Measurements from ENCODE around the gene LNP1. TPM values are rescaled to one million over a fixed set of nuclear protein-coding genes. Genes with fewer than 3 reads are reported as not detected.
A peak's percentile ranks its signal among the peaks of the same experiment; 100 is the strongest.
"Not testable (repeated sequence)": the region's sequence is repeated elsewhere in the genome, so short reads cannot be mapped to it uniquely, and the experiment has no call there.

Gene LNP1, protein sequence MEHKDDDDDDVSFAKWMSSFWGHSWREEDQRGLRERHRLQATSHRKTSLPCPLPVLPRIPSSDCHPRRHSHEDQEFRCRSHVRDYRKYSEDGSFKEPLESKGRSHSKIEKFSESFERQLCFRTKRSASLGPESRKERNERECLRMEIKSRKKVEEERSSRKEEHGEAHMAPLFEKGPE
- 3.3 and 3.8 TPM in 2 replicates for total RNA-seq (2012; rRNA removed)

DNA sequence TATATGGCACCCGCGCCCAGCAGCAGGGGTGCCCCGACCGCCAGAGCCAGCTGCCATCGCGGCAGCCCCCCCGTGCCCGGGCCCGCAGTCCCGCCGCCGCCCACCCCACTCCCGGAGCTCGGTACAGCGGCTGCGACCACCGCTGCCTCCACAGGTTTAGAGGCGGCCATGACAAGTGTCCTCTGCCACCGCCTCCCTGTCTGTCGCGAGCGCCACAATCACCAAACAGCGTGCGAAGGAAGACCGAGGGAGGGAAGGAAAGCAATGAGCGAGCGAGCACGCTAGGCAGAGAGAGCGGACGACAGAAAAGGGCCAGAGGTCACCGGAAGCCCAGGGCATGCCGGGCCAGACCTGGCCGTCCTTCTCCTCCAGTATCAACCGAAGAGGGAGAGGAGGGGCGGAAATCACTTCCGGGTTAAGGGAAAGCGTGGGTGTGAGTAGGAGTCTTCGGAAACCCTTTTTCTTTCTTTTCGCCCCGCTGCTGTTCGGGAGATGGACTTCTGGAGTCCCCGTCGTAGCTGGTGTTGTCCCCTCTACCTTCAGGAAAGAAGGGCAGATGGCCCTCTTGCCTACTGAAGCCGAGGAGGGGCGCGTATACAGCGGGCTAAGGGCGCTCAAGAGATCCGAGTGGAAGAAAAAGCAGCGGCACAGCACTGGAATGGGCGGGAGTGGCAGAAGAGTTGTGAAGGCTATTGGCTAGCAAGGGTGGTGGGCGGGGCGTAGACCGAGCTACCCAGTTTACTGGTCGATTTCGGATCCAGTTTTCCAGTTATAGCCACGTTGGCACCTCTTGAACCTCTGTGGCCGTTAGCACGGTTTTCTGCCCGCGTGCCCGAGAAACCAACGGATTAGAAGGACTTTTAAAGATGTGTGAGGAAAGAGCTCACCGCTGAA, at the start of gene LNP1, which contains the start of gene TOMM70:
TSS of gene LNP1 (plus strand) at position 760 of the 894 bp plus-strand sequence. CDS start 28,191 bp downstream, outside the sequence.
TSS of gene TOMM70 (minus strand) at position 310 of the 894 bp plus-strand sequence. CDS start at position 170, 140 bp downstream.
- Histone ChIP-seq H3K4me2 (ENCODE audit: low read length) (peak within 1 kb of the TSS; percentile 95), H3K27me3 (ENCODE audit: control insufficient read depth, insufficient read depth, low read length) (no peaks in the 10 kb centered on the region), H3K9ac (ENCODE audit: low read depth, low read length) (peak within 1 kb of the TSS; percentile 90), H3K9me3 (replicated peaks; ENCODE audit: low read length) (no peaks in the 10 kb centered on the region), H3K4me1 (ENCODE audit: control insufficient read depth, insufficient read depth, low read length) (peaks cover 27% of the 10 kb centered on the region), H3K36me3 (ENCODE audit: insufficient read depth, low read length) (no peaks in the 10 kb centered on the region), H3K4me3 (ENCODE audit: low read length) (peak within 1 kb of the TSS; percentile 85)

DNA sequence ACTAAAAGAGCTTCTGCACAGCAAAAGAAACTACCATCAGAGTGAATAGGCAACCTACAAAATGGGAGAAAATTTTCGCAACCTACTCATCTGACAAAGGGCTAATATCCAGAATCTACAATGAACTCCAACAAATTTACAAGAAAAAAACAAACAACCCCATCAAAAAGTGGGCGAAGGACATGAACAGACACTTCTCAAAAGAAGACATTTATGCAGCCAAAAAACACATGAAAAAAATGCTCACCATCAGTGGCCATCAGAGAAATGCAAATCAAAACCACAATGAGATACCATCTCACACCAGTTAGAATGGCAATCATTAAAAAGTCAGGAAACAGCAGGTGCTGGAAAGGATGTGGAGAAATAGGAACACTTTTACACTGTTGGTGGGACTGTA, 49.6 kb upstream of the LNP1 start:
- H3K4me3 ChIP-seq (ENCODE audit: low read length); H3K4me2 ChIP-seq (ENCODE audit: low read length); H3K4me1 ChIP-seq (ENCODE audit: control insufficient read depth, insufficient read depth, low read length); H3K9ac ChIP-seq (ENCODE audit: low read depth, low read length); H3K27me3 ChIP-seq (ENCODE audit: control insufficient read depth, insufficient read depth, low read length); H3K9me3 ChIP-seq (replicated peaks; ENCODE audit: low read length): not testable (repeated sequence)
- peaks cover 65% of the 10 kb centered on the region for H3K36me3 ChIP-seq (ENCODE audit: insufficient read depth, low read length)

DNA sequence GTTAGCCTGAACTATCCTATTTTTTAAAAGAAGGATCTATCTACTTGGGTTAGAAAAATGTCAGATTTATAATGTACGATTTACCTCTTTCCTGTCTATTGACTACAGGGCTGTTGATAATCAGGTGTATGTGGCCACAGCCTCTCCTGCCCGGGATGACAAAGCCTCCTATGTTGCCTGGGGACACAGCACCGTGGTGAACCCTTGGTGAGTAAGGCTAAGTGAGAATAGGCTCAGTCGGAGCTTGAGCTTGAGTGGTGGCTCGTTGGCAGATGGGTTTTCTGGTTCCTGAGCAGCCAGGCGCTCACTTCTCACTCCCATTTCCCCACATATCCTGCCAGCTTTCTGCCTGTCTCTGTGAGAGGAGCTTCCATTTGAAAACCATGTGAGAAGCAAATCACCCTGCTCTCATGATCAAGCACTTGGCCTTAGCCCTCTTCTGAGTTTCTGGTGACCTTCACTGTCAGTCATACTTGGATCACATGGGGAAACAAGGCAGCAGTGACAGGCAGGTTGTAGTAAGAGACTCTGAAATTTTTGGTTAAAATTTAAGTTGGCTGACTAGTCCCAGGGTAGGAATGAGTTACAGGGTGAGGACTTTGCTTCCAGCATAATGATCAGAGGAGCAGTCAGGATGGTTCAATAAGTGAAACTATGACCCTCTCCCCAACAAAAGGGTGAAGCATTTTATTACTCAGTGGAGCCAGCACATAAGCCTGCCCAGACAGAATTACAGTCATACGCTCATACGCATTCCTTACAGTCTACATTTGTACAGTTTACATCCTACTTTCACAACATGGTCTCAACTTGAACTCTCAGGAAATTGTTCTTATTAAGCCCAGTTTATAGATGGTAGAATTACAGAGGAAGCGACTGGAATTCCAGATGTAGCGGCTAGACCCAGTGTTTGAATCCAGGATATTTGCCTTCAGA, 48.8 kb upstream of the LNP1 start:
- no peaks in the 10 kb centered on the region for H3K9me3 ChIP-seq (replicated peaks; ENCODE audit: low read length)

DNA sequence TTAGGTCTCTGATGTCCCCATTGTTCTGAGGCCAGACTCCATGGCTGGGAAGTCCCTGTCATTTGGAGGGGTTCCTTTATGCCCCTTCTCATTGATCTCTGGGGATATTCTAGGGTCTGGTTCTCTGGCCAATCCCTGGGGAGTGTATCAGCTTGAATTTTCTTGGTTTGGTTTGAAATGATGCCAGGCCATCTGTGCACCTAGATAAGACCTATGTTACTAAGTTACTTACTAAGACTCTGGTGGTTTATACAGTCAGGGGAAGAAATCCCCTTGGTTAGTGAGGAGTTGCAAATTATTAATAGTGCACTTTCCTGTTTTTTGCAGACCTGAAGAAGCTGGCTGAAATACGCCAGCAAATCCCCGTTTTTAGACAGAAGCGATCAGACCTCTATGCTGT, 46.5 kb upstream of the LNP1 start:
- no peaks in the 10 kb centered on the region for H3K4me1 ChIP-seq (ENCODE audit: control insufficient read depth, insufficient read depth, low read length)
- no peak overlapping the region for H3K4me3 ChIP-seq (ENCODE audit: low read length)
- H3K9ac ChIP-seq (ENCODE audit: low read depth, low read length) = no peak overlapping the region
- H3K4me2 ChIP-seq (ENCODE audit: low read length) = no peak overlapping the region
- no peaks in the 10 kb centered on the region for H3K27me3 ChIP-seq (ENCODE audit: control insufficient read depth, insufficient read depth, low read length)
- peaks cover 50% of the 10 kb centered on the region for H3K36me3 ChIP-seq (ENCODE audit: insufficient read depth, low read length)
- H3K9me3 ChIP-seq (replicated peaks; ENCODE audit: low read length) = no peaks in the 10 kb centered on the region

More for the DNA sequence above, 48.8 kb upstream of the LNP1 start:
- H3K4me1 ChIP-seq (ENCODE audit: control insufficient read depth, insufficient read depth, low read length) = no peaks in the 10 kb centered on the region
- no peak overlapping the region for H3K9ac ChIP-seq (ENCODE audit: low read depth, low read length)
- peaks cover 65% of the 10 kb centered on the region for H3K36me3 ChIP-seq (ENCODE audit: insufficient read depth, low read length)
- H3K27me3 ChIP-seq (ENCODE audit: control insufficient read depth, insufficient read depth, low read length) = no peaks in the 10 kb centered on the region
- H3K4me3 ChIP-seq (ENCODE audit: low read length) = no peak overlapping the region
- no peak overlapping the region for H3K4me2 ChIP-seq (ENCODE audit: low read length)

DNA sequence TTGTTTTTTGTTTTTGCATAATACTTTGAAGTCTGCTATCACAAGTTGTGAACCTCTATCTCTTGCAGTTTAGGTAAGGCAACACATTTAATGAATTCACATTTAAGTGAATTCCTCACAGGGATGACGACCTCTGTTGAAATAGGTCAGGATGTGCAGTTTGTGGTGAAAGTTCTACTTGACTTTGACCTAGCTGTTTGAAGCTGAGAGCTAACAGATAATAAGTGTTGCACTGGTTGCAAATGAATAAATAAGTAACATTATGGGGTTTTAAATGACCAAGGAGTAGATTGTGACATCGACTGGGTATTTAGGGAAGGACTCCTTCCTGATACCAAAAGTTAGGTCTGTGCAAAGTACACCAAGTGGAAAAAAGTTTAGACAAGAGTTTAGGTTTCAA, 42.9 kb upstream of the LNP1 start:
- Histone ChIP-seq H3K36me3 (ENCODE audit: insufficient read depth, low read length) (peaks cover 53% of the 10 kb centered on the region), H3K4me3 (ENCODE audit: low read length) (no peak overlapping the region), H3K27me3 (ENCODE audit: control insufficient read depth, insufficient read depth, low read length) (no peaks in the 10 kb centered on the region), H3K4me2 (ENCODE audit: low read length) (no peak overlapping the region), H3K9me3 (replicated peaks; ENCODE audit: low read length) (no peaks in the 10 kb centered on the region), H3K4me1 (ENCODE audit: control insufficient read depth, insufficient read depth, low read length) (no peaks in the 10 kb centered on the region), H3K9ac (ENCODE audit: low read depth, low read length) (no peak overlapping the region)

DNA sequence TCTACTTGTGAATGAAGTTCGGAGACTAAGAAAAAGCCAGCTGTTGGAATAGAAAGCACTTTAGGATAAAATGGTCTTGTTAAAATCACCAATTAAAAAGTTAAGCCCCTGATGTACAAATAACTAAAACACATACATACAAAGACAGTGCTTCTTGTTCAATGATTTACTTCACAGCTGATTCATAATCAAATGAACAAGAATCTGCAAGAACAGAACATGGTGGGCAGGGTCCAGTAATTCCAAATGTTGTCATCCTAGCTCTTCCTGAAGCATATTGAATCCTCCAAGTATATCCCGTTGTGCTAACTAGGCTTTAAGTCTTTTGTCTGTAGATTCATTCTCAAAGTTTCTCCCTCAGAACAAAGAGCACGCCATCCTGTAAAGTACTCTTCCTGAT, 42.3 kb upstream of the LNP1 start:
- Histone ChIP-seq H3K27me3 (ENCODE audit: control insufficient read depth, insufficient read depth, low read length) (no peaks in the 10 kb centered on the region), H3K9ac (ENCODE audit: low read depth, low read length) (no peak overlapping the region), H3K36me3 (ENCODE audit: insufficient read depth, low read length) (peaks cover 56% of the 10 kb centered on the region), H3K4me1 (ENCODE audit: control insufficient read depth, insufficient read depth, low read length) (no peaks in the 10 kb centered on the region), H3K9me3 (replicated peaks; ENCODE audit: low read length) (no peaks in the 10 kb centered on the region), H3K4me3 (ENCODE audit: low read length) (no peak overlapping the region), H3K4me2 (ENCODE audit: low read length) (no peak overlapping the region)

DNA sequence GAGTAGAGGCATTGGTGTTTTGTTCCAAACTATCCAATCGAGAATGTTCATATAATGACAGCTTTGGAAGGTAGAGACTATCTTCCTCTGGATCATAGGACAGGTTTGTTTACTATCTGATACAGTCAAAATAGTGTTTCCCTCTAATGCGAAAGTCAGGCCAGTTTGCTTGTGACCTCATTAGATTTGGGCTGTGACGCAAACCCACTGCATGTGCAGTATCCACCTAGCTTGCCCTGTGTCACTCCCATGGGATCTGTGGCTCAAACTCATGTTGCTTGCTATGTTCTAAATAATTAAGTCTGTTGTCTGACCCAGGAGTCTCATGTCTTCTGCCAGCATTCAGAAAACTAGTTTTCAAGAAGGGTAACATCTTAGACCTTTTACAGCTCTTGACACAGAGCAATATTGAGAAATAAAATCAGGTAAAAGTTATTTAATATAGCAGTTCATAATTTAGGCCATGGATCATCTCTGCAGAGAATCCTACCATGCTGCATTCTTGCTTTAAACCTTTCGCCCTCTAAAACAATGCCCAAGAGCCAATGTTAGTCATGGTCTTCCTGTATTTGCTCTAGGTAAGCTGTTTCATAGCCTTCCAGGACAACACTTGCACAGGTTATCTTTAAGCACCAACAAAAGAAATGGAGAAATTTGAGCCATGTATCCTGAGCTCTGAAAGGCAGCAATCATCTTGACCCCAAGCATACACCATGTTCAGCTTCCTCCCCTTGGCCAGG, 40.4 kb upstream of the LNP1 start:
- Histone ChIP-seq H3K9ac (ENCODE audit: low read depth, low read length) (no peak overlapping the region), H3K36me3 (ENCODE audit: insufficient read depth, low read length) (peaks cover 56% of the 10 kb centered on the region), H3K4me2 (ENCODE audit: low read length) (no peak overlapping the region), H3K9me3 (replicated peaks; ENCODE audit: low read length) (no peaks in the 10 kb centered on the region), H3K4me3 (ENCODE audit: low read length) (no peak overlapping the region), H3K27me3 (ENCODE audit: control insufficient read depth, insufficient read depth, low read length) (no peaks in the 10 kb centered on the region), H3K4me1 (ENCODE audit: control insufficient read depth, insufficient read depth, low read length) (no peaks in the 10 kb centered on the region)

DNA sequence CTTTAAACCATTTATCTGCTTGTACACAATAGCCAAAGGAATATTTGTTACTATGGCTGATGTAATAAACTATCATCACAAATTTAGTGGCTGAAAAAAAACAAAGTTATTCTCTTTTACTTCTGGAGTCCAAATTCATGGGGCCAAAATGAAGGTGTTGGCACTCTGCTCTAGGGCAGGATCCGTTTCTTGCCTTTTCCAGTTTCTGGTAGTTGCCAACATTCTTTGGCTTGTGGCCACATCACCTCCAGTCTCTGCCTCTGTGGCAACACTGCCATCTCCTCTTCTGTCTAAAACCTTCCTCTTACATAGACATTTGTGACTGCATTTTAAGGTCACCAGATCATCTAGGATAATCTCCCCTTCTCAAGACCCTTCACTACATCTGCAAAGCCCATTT, 39.4 kb upstream of the LNP1 start:
- Histone ChIP-seq H3K4me2 (ENCODE audit: low read length) (no peak overlapping the region), H3K36me3 (ENCODE audit: insufficient read depth, low read length) (peaks cover 56% of the 10 kb centered on the region), H3K4me3 (ENCODE audit: low read length) (no peak overlapping the region), H3K9me3 (replicated peaks; ENCODE audit: low read length) (no peaks in the 10 kb centered on the region), H3K4me1 (ENCODE audit: control insufficient read depth, insufficient read depth, low read length) (no peaks in the 10 kb centered on the region), H3K9ac (ENCODE audit: low read depth, low read length) (no peak overlapping the region), H3K27me3 (ENCODE audit: control insufficient read depth, insufficient read depth, low read length) (no peaks in the 10 kb centered on the region)

DNA sequence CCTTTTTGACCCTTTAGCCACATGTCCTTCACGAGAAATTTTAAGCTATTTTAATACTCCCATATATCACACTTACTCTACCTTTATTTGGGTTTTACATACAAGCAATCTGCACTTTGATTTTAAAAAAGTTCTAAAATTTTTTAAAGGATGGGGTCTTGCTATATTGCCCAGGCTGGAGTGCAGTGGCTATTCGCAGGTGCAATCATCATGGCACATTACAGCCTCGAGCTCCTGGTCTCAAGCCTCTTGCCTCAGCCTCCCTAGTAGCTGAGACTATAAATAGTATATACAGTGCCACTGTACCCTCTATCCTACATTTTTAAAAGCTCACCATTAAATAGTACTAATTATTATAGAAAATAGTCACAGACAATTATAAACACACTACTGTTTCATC, 36.9 kb upstream of the LNP1 start:
- H3K27me3 ChIP-seq (ENCODE audit: control insufficient read depth, insufficient read depth, low read length) = no peaks in the 10 kb centered on the region
- H3K9ac ChIP-seq (ENCODE audit: low read depth, low read length) = no peak overlapping the region
- no peak overlapping the region for H3K4me3 ChIP-seq (ENCODE audit: low read length)
- no peaks in the 10 kb centered on the region for H3K9me3 ChIP-seq (replicated peaks; ENCODE audit: low read length)
- H3K36me3 ChIP-seq (ENCODE audit: insufficient read depth, low read length) = peaks cover 67% of the 10 kb centered on the region
- no peak overlapping the region for H3K4me2 ChIP-seq (ENCODE audit: low read length)
- H3K4me1 ChIP-seq (ENCODE audit: control insufficient read depth, insufficient read depth, low read length) = no peaks in the 10 kb centered on the region

DNA sequence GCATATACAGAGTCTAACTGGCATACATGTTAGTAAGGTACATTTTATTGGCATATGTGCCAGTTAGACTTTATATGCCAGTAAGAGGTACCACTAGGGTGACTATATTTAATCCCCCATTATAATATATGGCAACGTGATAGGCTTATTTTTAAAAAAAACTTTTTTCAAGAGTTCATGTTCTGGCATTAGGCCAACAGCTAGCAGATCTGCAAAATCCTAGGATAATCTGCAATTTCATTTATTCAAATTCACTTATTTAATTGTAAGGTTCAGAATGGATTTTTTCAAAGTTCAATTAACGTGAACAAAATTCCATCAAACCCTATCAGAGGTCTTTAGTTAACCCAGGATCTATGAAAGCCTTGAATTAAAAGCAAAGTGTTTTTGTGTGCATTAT, 34.9 kb upstream of the LNP1 start:
- no peaks in the 10 kb centered on the region for H3K27me3 ChIP-seq (ENCODE audit: control insufficient read depth, insufficient read depth, low read length)
- H3K9ac ChIP-seq (ENCODE audit: low read depth, low read length) = no peak overlapping the region
- no peaks in the 10 kb centered on the region for H3K4me1 ChIP-seq (ENCODE audit: control insufficient read depth, insufficient read depth, low read length)
- H3K4me2 ChIP-seq (ENCODE audit: low read length) = no peak overlapping the region
- no peaks in the 10 kb centered on the region for H3K9me3 ChIP-seq (replicated peaks; ENCODE audit: low read length)
- H3K4me3 ChIP-seq (ENCODE audit: low read length) = no peak overlapping the region
- H3K36me3 ChIP-seq (ENCODE audit: insufficient read depth, low read length) = peaks cover 73% of the 10 kb centered on the region
